Fibroblast of the aortic adventitia (primary cell): ENCODE measurements around the gene ZNF385C. TPM values are rescaled to one million over a fixed set of nuclear protein-coding genes. Genes with fewer than 3 reads are reported as not detected.

Experiments
- DNase-seq: peaks from one replicate; pipeline ENCODE4 v3.0.0-alpha.2; 2010; ENCODE audit warnings: low read depth
- H3K4me3 ChIP-seq: 2 replicates; pipeline ENCODE4 v1.5.1; 2011; ENCODE audit warnings: low read depth, mild to moderate bottlenecking, control low read depth, low read length, moderate library complexity
- CTCF ChIP-seq: IDR thresholded peaks from 2 replicates; pipeline ENCODE4 v1.5.1; 2011; ENCODE audit warnings: mild to moderate bottlenecking, low read length, control low read depth, inconsistent platforms; ENCODE audit not compliant: insufficient read depth
- total RNA-seq: library from RNA; depleted of rRNA; stranded (reverse); fragments of >200 nt; gene quantifications from 2 replicates; pipeline ENCODE4 v1.2.3, GENCODE V29; 2012; ENCODE audit warnings: low replicate concordance

Gene ZNF385C
- total RNA-seq, 1 donor = not detected

- no peak overlapping the region for H3K4me3 ChIP-seq
- TF ChIP-seq CTCF = no peak
- DNase-seq = no peak
Observed at GRCh38 chr17:41984454-41984853, 113.8 kb downstream of the ZNF385C start.

DNA sequence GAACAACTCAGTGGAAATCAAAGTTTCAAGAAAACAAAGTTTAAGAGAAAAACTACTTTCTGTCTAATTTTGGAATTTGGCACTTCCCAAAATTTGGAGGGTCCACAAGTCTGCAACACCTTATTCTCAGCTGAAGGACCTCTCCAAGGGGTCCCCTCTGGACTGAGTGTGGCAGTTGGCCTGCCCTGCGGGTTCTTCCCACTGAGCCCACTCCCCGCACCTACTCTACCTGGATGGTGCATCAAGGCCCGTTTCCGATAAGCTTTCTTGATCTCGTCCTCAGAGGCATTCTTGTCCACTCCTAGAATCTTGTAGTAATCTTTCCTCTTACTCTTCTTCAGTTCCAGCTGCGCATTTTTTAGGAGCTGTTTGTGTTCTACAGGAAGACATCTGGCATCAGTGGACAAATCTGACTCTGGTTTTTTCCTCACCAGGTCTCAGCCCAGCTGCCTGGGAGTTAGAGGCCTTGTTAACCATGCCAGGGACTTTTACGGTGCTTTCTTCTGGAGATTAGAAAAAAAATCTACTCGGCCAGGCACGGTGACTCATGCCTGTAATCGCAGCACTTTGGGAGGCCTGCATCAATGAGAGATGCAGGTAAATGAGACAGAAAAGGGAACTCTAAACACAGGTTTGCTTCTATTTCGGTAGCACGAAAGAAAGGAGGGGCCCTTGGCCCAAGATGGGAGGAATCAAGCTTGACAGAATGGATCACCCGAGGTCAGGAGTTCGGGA, 116.1 kb downstream of the ZNF385C start:
- no peak for TF ChIP-seq CTCF
- no peak for DNase-seq

DNA sequence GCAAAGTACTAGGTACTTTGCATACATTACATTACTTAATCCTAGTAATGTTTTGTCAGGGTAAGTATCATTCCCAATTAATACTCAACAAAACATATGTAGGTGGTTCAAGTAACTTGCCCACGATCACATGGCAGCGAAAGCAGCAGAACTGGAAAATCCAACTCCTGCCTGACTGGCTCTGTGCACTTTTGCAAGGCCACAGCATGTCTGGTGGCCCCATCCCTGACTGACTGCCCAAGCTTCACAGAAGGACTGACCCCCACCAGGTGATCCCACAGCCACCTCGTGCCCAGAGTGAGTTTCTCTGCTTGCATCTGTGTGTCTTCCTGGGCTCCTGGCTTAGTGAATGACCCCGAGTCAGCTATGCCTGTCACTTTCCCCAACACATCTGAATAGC, 120.3 kb downstream of the ZNF385C start:
- no peak for TF ChIP-seq CTCF
- no peak overlapping the region for H3K4me3 ChIP-seq

More for the DNA sequence above, 116.1 kb downstream of the ZNF385C start:
- H3K4me3 ChIP-seq = no peak overlapping the region

GRCh38 chr17:41976142-41976768, 122.0 kb downstream of the ZNF385C start:
- no peak for TF ChIP-seq CTCF
- DNase-seq = peak; percentile 69
- peak overlapping the region; percentile 18 for H3K4me3 ChIP-seq

More for the DNA sequence above, 120.3 kb downstream of the ZNF385C start:
- no peak for DNase-seq

Other genes with a start within 250 kb of the ZNF385C start
- gene KLHL11, start 233.1 kb downstream of the ZNF385C start, total RNA-seq = 29.0 and 30.4 TPM in 2 replicates
- 64.1 and 159 TPM in 2 replicates for gene ACLY, start 179.5 kb downstream of the ZNF385C start, total RNA-seq
- gene ODAD4, start 167.9 kb downstream of the ZNF385C start, total RNA-seq = 0.16 and 1.2 TPM in 2 replicates
- 64.3 and 84.2 TPM in 2 replicates for gene CNP, start 131.7 kb downstream of the ZNF385C start, total RNA-seq
- 58.0 and 131 TPM in 2 replicates for gene DNAJC7, start 81.0 kb downstream of the ZNF385C start, total RNA-seq
- 17.1 and 27.1 TPM in 2 replicates for gene NKIRAS2, start 78.4 kb downstream of the ZNF385C start, total RNA-seq
- gene C17orf113, start 47.9 kb downstream of the ZNF385C start, total RNA-seq = 0.09 and 0.49 TPM in 2 replicates
- 11.3 and 24.3 TPM in 2 replicates for gene DHX58, start 14.2 kb upstream of the ZNF385C start, total RNA-seq
- 8.5 and 13.7 TPM in 2 replicates for gene KAT2A, start 22.9 kb upstream of the ZNF385C start, total RNA-seq
- gene HSPB9, start 24.3 kb upstream of the ZNF385C start, total RNA-seq = not detected in 2 replicates
- gene RAB5C, start 56.5 kb upstream of the ZNF385C start, total RNA-seq = 8.3 and 82.2 TPM in 2 replicates
- gene KCNH4, start 82.7 kb upstream of the ZNF385C start, total RNA-seq = 0.09 TPM in 1 of 2 replicates, not detected in the other
- gene HCRT, start 87.0 kb upstream of the ZNF385C start, total RNA-seq = not detected in 2 replicates
- 14.8 and 33.8 TPM in 2 replicates for gene GHDC, start 96.0 kb upstream of the ZNF385C start, total RNA-seq
- gene STAT5B, start 177.9 kb upstream of the ZNF385C start, total RNA-seq = 14.1 and 23.0 TPM in 2 replicates
- gene STAT5A, start 190.0 kb upstream of the ZNF385C start, total RNA-seq = 25.2 and 27.3 TPM in 2 replicates